Fibroblast of the aortic adventitia (primary cell): ENCODE measurements around the gene IMPA2. TPM values are rescaled to one million over a fixed set of nuclear protein-coding genes. Genes with fewer than 3 reads are reported as not detected.

Experiments
- DNase-seq: peaks from one replicate; pipeline ENCODE4 v3.0.0-alpha.2; 2010; ENCODE audit warnings: low read depth
- H3K4me3 ChIP-seq: 2 replicates; pipeline ENCODE4 v1.5.1; 2011; ENCODE audit warnings: low read depth, mild to moderate bottlenecking, control low read depth, low read length, moderate library complexity
- CTCF ChIP-seq: IDR thresholded peaks from 2 replicates; pipeline ENCODE4 v1.5.1; 2011; ENCODE audit warnings: mild to moderate bottlenecking, low read length, control low read depth, inconsistent platforms; ENCODE audit not compliant: insufficient read depth
- total RNA-seq: library from RNA; depleted of rRNA; stranded (reverse); fragments of >200 nt; gene quantifications from 2 replicates; pipeline ENCODE4 v1.2.3, GENCODE V29; 2012; ENCODE audit warnings: low replicate concordance

IMPA2 gene
- total RNA-seq, 1 donor: 14.1 TPM

- no peak for DNase-seq
- no peak for TF ChIP-seq CTCF
- no peak overlapping the region for H3K4me3 ChIP-seq
Observed at GRCh38 chr18:12056884-12057402, 75.6 kb downstream of the IMPA2 start.

GRCh38 chr18:12057419-12058039, 76.2 kb downstream of the IMPA2 start:
- no peak for DNase-seq
- H3K4me3 ChIP-seq: no peak overlapping the region
- TF ChIP-seq CTCF: no peak

DNA sequence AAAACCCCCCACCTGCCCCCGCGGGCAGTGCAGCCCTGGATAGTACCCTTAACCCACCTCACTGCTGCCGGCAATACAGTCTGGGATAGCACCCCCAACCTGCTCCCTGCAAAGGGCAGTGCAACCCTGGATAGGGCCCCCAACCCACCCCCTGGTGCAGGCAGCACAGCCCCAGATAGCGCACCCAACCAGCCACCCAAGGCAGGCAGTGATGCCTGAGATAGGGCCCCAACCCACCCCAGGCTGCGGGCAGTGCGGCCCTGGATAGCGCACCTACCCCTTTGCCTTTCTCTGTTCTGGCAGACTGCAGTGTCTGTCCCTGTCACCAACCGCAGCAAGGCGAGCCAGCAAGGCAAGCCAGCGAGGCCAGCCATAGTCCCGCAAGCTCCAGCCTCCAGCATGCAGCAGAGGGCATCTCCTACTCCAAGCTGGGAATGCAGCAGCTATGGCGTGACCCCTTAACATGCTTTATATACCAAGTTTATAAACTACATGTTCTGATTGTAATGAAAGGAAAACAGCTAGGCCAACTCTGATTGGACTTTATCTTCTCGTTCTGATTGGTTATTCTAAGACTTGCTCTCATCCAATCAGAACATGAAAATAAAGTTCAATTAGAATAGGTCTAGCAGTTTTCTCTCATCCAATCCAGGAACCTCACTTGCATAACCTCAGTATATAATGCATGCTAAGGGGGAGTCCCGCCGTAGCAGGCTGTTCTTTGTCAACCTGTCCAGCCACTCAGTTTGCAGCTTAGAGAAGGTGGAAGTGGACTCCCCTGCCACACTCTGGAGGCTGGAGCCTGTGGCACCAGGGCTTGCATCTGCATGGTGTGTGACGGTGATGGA, 78.3 kb downstream of the IMPA2 start:
- no peak for TF ChIP-seq CTCF
- DNase-seq: no peak
- no peak overlapping the region for H3K4me3 ChIP-seq

DNA sequence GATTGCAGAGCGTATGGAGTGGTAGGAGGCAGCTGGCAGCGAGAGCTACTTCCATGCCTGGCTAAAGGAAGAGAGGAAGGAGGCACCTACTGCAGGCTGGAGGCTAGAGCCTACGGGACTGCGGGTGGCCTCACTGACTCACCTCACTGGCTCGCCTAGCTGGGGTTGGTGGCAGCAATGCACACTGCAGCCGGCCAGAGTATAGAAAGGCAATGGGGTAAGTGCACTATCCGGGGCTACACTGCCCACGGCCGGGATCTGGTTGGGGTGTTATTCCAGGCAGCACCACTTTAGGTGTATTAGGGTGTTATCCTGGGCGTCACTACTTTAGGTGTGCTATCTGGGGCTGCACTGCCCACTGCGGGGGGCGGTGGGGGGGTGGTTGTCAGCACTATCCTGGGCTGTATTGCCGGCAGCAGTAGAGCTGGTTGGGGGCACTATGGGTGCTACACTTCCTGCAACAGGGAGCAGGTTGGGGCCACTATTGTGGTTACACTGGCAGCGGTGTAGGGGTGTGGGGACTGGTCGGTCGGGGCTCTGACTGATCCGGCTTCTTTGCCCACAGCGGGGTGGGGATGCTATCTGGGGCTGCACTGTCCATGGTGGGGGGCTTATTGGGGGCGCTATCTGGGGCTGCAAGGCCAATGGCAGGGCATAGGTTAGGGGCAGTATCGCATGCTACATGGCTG, 79.0 kb downstream of the IMPA2 start:
- TF ChIP-seq CTCF: no peak

DNA sequence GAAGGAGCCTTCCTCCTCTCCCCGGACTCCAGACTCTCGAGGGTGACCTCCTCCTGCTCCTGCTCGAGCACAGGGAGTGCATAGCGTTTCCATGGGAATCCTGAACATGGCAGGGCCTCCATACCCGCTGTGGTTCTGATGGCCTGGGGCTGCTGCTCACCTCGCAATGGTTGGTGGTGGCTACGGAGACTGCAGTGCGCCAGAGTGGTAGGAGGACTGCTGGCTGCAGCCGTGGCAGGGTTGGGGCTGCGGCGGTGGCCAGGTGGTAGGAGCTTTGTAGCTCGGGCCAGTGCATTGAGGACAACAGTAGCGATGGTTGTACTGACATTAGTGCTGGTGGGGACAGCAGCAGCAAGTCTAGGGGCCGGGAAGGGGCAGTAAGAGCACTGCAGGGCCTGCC, 80.4 kb downstream of the IMPA2 start:
- H3K4me3 ChIP-seq: no peak overlapping the region
- DNase-seq: no peak
- no peak for TF ChIP-seq CTCF

More for the DNA sequence above, 79.0 kb downstream of the IMPA2 start:
- no peak for DNase-seq
- no peak overlapping the region for H3K4me3 ChIP-seq

DNA sequence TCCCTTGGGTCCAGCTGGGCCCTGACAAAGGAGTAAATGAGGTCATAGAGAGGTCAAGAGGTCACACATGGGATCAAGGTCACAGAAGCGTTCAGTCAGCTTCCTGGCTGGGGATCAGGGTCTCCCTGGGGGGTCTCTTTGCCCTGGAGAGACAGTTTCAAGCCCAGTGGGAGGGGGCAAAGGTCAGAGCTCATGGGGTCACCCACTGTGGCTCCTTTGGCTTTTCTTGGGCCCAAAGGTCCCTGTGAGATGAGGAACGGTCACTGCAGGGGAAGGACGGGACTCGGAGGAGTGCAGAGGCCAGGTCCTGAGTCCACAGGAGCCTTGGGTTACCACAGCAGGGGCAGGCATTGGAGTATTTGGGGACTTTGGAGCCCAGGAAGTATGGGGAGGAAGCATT, 81.7 kb downstream of the IMPA2 start:
- no peak for TF ChIP-seq CTCF
- no peak for DNase-seq
- H3K4me3 ChIP-seq: no peak overlapping the region
